Testis (tissue), 5 donors: ENCODE data around the gene ARHGAP32. TPM values are rescaled to one million over a fixed set of nuclear protein-coding genes. Genes with fewer than 3 reads are reported as not detected.

Experiments used
- DNase-seq: peaks from one replicate; pipeline ENCODE4 v3.0.0-alpha.2; 2019
- H3K27ac ChIP-seq, 2 donors: fragments of 200-600 bp; sonication (generic); one replicate each; pipeline ENCODE4 v1.5.1; 2019
- H3K27me3 ChIP-seq: fragments of 200-600 bp; sonication (generic); one replicate; pipeline ENCODE4 v1.5.1; 2019
- H3K36me3 ChIP-seq: fragments of 200-600 bp; sonication (generic); one replicate; pipeline ENCODE4 v1.5.1; 2017; ENCODE audit warnings: low read depth; ENCODE audit errors: missing control alignments
- H3K4me1 ChIP-seq: fragments of 200-600 bp; sonication (generic); one replicate; pipeline ENCODE4 v1.5.1; 2019
- H3K4me3 ChIP-seq, 2 donors: fragments of 200-600 bp; sonication (generic); one replicate each; pipeline ENCODE4 v1.5.1; 2017 to 2019
- H3K9me3 ChIP-seq: fragments of 200-600 bp; sonication (generic); one replicate; pipeline ENCODE4 v1.5.1; 2017
- CTCF ChIP-seq, 3 experiments: fragments of 450-650 bp in 2 of 3; fragments of 200-600 bp in 1 of 3; sonication (generic) in 1 of 3; IDR thresholded peaks; one replicate each; pipeline ENCODE4 v1.5.1; 2016 to 2019; ENCODE audit warnings: antibody characterized with exemption in 3 of 3, mild to moderate bottlenecking in 2 of 3, moderate library complexity in 1 of 3
- POLR2A ChIP-seq: fragments of 450-650 bp; IDR thresholded peaks from one replicate; pipeline ENCODE4 v1.6.1; 2017; ENCODE audit warnings: antibody characterized with exemption, mild to moderate bottlenecking, moderate library complexity
- WGBS, 2 donors: methylation state at CpG; one replicate each; pipeline ENCODE4 v1.1.5; 2018; 5-methylcytosine and 5-hydroxymethylcytosine counted together
- intact Hi-C: fragments of 100-400 bp; cut with DNase I; formaldehyde crosslinking; loops from one replicate; pipeline ENCODE4 v1.15.1; 2023; ENCODE audit warnings: low total_unique reads
- long read RNA-seq, 2 donors: transcript quantifications; one replicate each; lab custom pipeline, GENCODE V29; 2026
- polyA plus RNA-seq: library from polyadenylated mRNA; stranded (reverse); fragments of 350-450 nt; fragmentation: Illumina TruSeq; extraction: RNeasy Lipid Tissue Mini Kit (QIAGEN cat#74804); gene quantifications from one replicate; pipeline ENCODE4 v1.2.3, GENCODE V29; 2014; ENCODE audit warnings: low read depth, low replicate concordance; ENCODE audit not compliant: insufficient read depth
- total RNA-seq, 2 donors: library from RNA; depleted of rRNA; stranded (reverse); fragments of >200 nt; gene quantifications; one replicate each; pipeline ENCODE4 v1.2.3, GENCODE V29; 2016

The ARHGAP32 gene
- 10 to 100 TPM; 53.8 to 58.1 TPM for total RNA-seq
- polyA plus RNA-seq = 33.0 TPM
- long read RNA-seq, donor 1, partial matches to known transcripts = 30 of 30 reads
- long read RNA-seq, donor 1, other reads (novel, unspliced or antisense) = 0 of 30 reads
- long read RNA-seq, donor 2, partial matches to known transcripts = 5 of 5 reads
- long read RNA-seq, donor 2, other reads (novel, unspliced or antisense) = 0 of 5 reads

DNA sequence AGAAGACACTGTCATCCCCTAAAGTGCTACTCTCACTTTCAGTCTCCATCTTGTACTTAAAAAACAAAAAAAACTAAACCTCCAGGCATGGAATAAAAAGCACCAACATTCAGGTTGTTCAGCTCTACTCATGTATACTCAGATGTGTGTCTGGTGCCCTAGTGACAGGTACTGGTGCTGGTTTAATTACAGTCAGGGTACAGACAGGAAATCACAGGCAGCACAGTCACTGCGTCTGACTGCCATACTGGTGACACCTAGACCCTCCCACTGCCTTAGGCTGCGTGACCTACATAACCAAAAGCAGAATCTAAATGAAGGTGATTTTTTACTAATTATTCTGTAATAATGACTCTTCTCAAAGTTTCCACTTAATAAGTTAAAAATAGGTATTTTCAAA lies at the start of gene ARHGAP32:
Gene ARHGAP32 (minus strand): TSS at position 176 of the 400 bp plus-strand sequence. CDS start 127 bp downstream, at position 49.
- no peak for DNase-seq
- H3K27ac ChIP-seq = no peak within 1 kb of the TSS
- H3K4me3 ChIP-seq = no peak within 1 kb of the TSS
- H3K27me3 ChIP-seq = no peaks in the 10 kb centered on the region
- no peaks in the 10 kb centered on the region for H3K4me1 ChIP-seq
- no peaks in the 10 kb centered on the region for H3K36me3 ChIP-seq
- TF ChIP-seq CTCF (IDR thresholded peaks at IDR 0.05) (no peak), POLR2A (no peak)
- 91 to 94% methylated on average over 2 of the region's 2 CpGs for WGBS, 2 donors
- intact Hi-C loops = no loop called here
- H3K9me3 ChIP-seq = no peaks in the 10 kb centered on the region

GRCh38 chr11:129239207-129239606 lies 47.1 kb upstream of the ARHGAP32 start:
- Histone ChIP-seq H3K4me1 (no peaks in the 10 kb centered on the region), H3K36me3 (no peaks in the 10 kb centered on the region), H3K27me3 (no peaks in the 10 kb centered on the region), H3K9me3 (no peaks in the 10 kb centered on the region), H3K4me3 (no peak overlapping the region), H3K27ac (no peak overlapping the region)
- TF ChIP-seq POLR2A = no peak
- no peak for TF ChIP-seq CTCF (IDR thresholded peaks at IDR 0.05)
- WGBS, 2 donors = 94 to 97% methylated on average over 2 of the region's 2 CpGs
- intact Hi-C loops = no loop called here
- no peak for DNase-seq

DNA sequence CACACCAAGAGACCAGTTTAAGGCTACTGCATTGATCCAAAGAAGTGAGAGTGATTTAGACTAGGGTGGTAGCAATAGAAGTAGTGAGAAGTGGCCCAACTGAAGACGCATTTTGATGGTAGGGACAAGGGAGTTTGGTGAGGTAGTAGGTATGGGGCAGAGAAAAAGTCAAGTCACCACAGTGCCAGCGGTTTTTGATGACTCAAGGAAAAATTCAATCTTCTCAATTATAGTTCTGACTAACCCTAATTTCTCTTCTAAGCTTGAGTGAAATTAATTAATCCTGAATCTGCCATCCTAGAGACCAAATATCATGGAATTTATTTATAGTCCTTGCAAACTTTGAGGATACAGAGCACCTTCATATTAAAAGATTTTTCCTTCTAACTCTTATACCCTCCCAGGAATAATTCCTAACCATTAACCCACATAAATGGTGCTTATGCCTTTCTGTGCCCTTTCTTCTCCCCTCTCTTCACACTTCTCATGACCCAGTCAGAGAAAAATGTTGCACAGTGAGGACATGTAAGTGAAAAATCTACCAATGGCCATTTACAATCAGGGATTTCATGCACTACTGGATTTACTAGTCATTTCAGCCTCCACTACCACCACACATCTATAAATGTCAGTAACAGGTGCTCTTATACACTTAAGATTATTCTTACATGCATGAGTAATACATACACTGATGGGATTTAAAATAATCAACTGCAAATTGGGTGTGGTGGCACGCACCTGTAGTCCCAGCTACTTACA lies 45.9 kb upstream of the ARHGAP32 start:
- no peak for DNase-seq
- no peaks in the 10 kb centered on the region for H3K27me3 ChIP-seq
- H3K36me3 ChIP-seq = no peaks in the 10 kb centered on the region
- H3K4me1 ChIP-seq = no peaks in the 10 kb centered on the region
- intact Hi-C loops = no loop called here
- WGBS, 2 donors = 96 to 100% methylated on average over 3 of the region's 3 CpGs
- H3K4me3 ChIP-seq = no peak overlapping the region
- H3K27ac ChIP-seq = no peak overlapping the region
- H3K9me3 ChIP-seq = no peaks in the 10 kb centered on the region
- TF ChIP-seq CTCF (IDR thresholded peaks at IDR 0.05) (no peak), POLR2A (no peak)

DNA sequence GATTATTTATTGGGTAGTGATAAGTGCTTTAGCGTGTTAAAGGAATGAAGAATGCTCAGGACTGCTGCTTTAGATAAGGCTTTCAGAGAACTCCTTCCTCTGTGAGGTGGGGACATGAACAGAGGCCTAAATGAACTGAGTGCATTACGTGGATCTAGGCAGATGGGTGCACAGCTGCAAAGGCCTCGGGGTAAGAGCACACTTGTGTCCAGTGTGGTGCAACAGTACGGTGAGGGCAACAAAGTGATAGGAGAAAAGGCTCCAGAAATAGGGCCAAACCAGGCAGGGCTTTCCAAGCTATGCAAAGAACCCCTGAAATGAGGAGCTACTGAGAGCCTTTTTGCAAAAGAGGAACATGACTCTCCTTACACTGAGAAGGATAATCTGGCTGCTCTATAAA lies 45.3 kb upstream of the ARHGAP32 start:
- DNase-seq = no peak
- Histone ChIP-seq H3K4me1 (no peaks in the 10 kb centered on the region), H3K4me3 (no peak overlapping the region), H3K27me3 (no peaks in the 10 kb centered on the region), H3K27ac (no peak overlapping the region), H3K36me3 (no peaks in the 10 kb centered on the region), H3K9me3 (no peaks in the 10 kb centered on the region)
- 88 to 94% methylated on average over 4 of the region's 4 CpGs for WGBS, 2 donors
- TF ChIP-seq POLR2A (no peak), CTCF (IDR thresholded peaks at IDR 0.05) (no peak)
- intact Hi-C loops = no loop called here

DNA sequence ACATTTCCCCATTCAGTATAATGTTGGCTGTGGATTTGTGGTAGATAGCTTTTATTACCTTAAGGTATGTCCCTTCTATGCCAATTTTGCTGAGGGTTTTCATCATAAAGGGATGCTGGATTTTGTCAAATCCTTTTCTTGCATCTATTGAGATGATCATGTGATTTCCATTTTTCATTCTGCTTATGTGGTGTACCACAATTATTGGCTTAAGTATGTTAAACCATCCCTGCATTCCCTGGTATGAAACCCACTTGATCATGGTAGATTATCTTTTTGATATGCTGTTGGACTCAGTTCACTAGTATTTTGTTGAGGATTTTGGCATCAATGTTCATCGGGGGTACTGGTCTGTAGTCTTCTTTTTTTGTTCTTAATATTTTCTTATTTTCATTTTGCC lies 44.7 kb upstream of the ARHGAP32 start:
- intact Hi-C loops = no loop called here
- TF ChIP-seq CTCF (IDR thresholded peaks at IDR 0.05) = no peak
- TF ChIP-seq POLR2A = no peak
- H3K9me3 ChIP-seq = no peaks in the 10 kb centered on the region
- no peaks in the 10 kb centered on the region for H3K36me3 ChIP-seq
- H3K4me1 ChIP-seq = no peaks in the 10 kb centered on the region
- H3K27ac ChIP-seq = no peak overlapping the region
- H3K4me3 ChIP-seq = no peak overlapping the region
- WGBS, 2 donors = 90 to 92% methylated on average over 1 of the region's 1 CpG
- no peak for DNase-seq
- H3K27me3 ChIP-seq = no peaks in the 10 kb centered on the region
